Kidney (tissue), 14 donors: ENCODE data around the gene ANKLE1. TPM values are rescaled to one million over a fixed set of nuclear protein-coding genes. Genes with fewer than 3 reads are reported as not detected.

Source experiments
- DNase-seq, 5 donors: peaks; one replicate each; pipeline ENCODE4 v3.0.0-alpha.2; 2013 to 2020
- FAIRE-seq: peaks from 2 replicates; lab custom pipeline; 2012; peaks lifted over from hg19 to GRCh38; lab: Jason Lieb, UNC
- H3K27ac ChIP-seq, 2 donors: one replicate each; pipeline ENCODE4 v1.7.0; 2013; ENCODE audit warnings: low read depth in 2 of 2, low read length in 2 of 2, inconsistent platforms in 1 of 2
- H3K27me3 ChIP-seq: one replicate; pipeline ENCODE4 v1.7.1; 2013; ENCODE audit warnings: low read length, inconsistent platforms; ENCODE audit not compliant: control insufficient read depth, insufficient read depth
- H3K36me3 ChIP-seq, 3 donors: one replicate each; pipeline versions ENCODE4 v1.7.0 to v1.7.1; 2013; ENCODE audit warnings: low read length in 3 of 3, control low read depth in 1 of 3, inconsistent platforms in 1 of 3; ENCODE audit not compliant: insufficient read depth in 3 of 3, control insufficient read depth in 2 of 3
- H3K4me1 ChIP-seq, 3 donors: one replicate each; pipeline versions ENCODE4 v1.7.0 to v1.7.1; 2013; ENCODE audit warnings: low read length in 3 of 3, inconsistent platforms in 1 of 3, low read depth in 1 of 3; ENCODE audit not compliant: control insufficient read depth in 2 of 3, insufficient read depth in 2 of 3
- H3K4me3 ChIP-seq, 3 donors: one replicate each; pipeline versions ENCODE4 v1.7.0 to v1.8.1; 2013; ENCODE audit warnings: low read length in 3 of 3, control low read depth in 1 of 3, inconsistent platforms in 1 of 3
- H3K9ac ChIP-seq, 3 donors: one replicate each; pipeline versions ENCODE4 v1.7.0 to v1.7.1; 2013; ENCODE audit warnings: low read length in 3 of 3, control low read depth in 1 of 3, inconsistent platforms in 1 of 3
- H3K9me3 ChIP-seq, 3 donors: one replicate each; pipeline versions ENCODE4 v1.7.0 to v1.7.1; 2013; ENCODE audit warnings: low read length in 3 of 3, control low read depth in 1 of 3, inconsistent platforms in 1 of 3; ENCODE audit not compliant: control insufficient read depth in 2 of 3, insufficient read depth in 1 of 3
- intact Hi-C: fragments of 100-400 bp; cut with DNase I; formaldehyde crosslinking; loops from one replicate; pipeline ENCODE4 v1.11.1; 2022
- polyA plus RNA-seq: library from polyadenylated mRNA; stranded (reverse); fragments of 350-450 nt; fragmentation: Illumina TruSeq; extraction: RNeasy Lipid Tissue Mini Kit (QIAGEN cat#74804); gene quantifications from one replicate; pipeline ENCODE4 v1.2.3, GENCODE V29; 2014; ENCODE audit warnings: low read depth, low replicate concordance; ENCODE audit not compliant: insufficient read depth
- total RNA-seq: library from RNA; stranded (reverse); fragmentation: NEBNext Ultra II Directional; extraction: Animal tissue kit (Norgen Biotek cat#: 25700); gene quantifications from one replicate; pipeline ENCODE4 v1.2.1, GENCODE V29; 2021
- TF ChIP-seq, protein P1 (sequence below): IDR thresholded peaks from 3 replicates; pipeline ENCODE4 v1.5.1; 2012; ENCODE audit warnings: mild to moderate bottlenecking, moderate library complexity, borderline replicate concordance; ENCODE audit not compliant: insufficient read depth; ENCODE audit errors: extremely low read depth
- donor health status: control.
- donor health status: control.
- donor health status: control.
- donor health status: control.
- donor health status: control.
- donor health status: DM: yes; HTN: yes; CAD: no.
- donor health status: Normal renal cell carcinoma (clear cell type).

The ANKLE1 gene
- total and polyA plus RNA-seq, 2 donors from 2014 or later = 0.54 TPM; not detected in 1

DNA sequence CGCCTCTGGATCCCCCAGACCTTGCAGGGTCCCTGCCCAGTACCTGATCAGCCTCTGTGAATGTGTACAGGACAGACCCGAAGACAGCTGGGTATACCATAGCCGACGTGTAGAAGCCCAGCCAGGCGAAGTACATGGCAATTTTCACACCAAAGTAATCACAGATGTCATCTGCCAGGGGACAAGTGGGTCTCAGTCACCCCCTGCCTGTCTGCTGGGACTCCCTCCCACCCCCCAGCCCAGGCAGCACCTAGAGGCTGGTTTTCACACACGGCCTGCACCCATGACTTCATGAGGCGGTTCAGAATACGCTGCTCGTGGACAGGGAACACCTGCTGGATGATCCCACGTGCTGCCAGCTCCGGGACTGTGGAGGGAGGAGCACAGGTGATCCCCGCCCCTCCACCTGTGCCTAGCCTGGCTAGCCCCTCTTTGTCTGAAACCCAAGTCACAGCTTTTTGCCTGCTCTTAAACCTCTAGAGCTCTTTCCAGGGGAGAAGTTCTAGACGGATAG is 49.4 kb downstream of the ANKLE1 start:
- no peak overlapping the region for H3K9ac ChIP-seq
- peaks cover 0 to 13% (median 0%) of the 10 kb centered on the region in 3 donors for H3K4me1 ChIP-seq
- TF ChIP-seq, protein P1, sequence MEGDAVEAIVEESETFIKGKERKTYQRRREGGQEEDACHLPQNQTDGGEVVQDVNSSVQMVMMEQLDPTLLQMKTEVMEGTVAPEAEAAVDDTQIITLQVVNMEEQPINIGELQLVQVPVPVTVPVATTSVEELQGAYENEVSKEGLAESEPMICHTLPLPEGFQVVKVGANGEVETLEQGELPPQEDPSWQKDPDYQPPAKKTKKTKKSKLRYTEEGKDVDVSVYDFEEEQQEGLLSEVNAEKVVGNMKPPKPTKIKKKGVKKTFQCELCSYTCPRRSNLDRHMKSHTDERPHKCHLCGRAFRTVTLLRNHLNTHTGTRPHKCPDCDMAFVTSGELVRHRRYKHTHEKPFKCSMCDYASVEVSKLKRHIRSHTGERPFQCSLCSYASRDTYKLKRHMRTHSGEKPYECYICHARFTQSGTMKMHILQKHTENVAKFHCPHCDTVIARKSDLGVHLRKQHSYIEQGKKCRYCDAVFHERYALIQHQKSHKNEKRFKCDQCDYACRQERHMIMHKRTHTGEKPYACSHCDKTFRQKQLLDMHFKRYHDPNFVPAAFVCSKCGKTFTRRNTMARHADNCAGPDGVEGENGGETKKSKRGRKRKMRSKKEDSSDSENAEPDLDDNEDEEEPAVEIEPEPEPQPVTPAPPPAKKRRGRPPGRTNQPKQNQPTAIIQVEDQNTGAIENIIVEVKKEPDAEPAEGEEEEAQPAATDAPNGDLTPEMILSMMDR = no peak

DNA sequence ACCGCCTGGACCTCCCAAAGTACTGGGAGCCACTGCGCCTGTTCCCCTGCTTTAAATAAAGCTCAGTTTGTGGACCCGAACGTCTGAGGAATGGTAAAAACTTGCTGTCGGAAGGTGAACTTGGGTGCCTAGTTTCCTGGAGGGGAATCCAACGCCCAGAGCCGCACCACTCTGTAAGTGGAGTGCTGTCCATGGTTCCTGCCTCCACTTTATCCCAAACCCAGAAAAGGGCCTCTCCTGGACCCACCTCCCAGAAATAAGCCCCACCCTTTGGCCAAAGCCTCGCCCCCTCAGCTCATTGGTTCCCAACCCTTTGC is 50.6 kb downstream of the ANKLE1 start:
- intact Hi-C loops = loop anchor here (10.0 kb wide), 1 partner anchor 132 kb away; the partner anchor contains the start of gene NXNL1
- TF ChIP-seq, protein P1 = no peak
- no peak for DNase-seq
- Histone ChIP-seq H3K4me3 (no peak overlapping the region), H3K9ac (no peak overlapping the region), H3K27ac (no peak overlapping the region), H3K36me3 (no peaks in the 10 kb centered on the region), H3K9me3 (no peaks in the 10 kb centered on the region), H3K4me1 (peaks cover 0 to 13% (median 0%) of the 10 kb centered on the region in 3 donors), H3K27me3 (no peaks in the 10 kb centered on the region)
- FAIRE-seq = no peak

More for the DNA sequence above, 49.4 kb downstream of the ANKLE1 start:
- intact Hi-C loops = loop anchor here (10.0 kb wide), 1 partner anchor 134 kb away; the partner anchor contains the start of gene NXNL1
- H3K9me3 ChIP-seq = no peaks in the 10 kb centered on the region
- FAIRE-seq (no peak), DNase-seq (no peak)
- H3K27ac ChIP-seq = no peak overlapping the region
- H3K36me3 ChIP-seq = no peaks in the 10 kb centered on the region
- H3K27me3 ChIP-seq = no peaks in the 10 kb centered on the region
- no peak overlapping the region for H3K4me3 ChIP-seq

DNA sequence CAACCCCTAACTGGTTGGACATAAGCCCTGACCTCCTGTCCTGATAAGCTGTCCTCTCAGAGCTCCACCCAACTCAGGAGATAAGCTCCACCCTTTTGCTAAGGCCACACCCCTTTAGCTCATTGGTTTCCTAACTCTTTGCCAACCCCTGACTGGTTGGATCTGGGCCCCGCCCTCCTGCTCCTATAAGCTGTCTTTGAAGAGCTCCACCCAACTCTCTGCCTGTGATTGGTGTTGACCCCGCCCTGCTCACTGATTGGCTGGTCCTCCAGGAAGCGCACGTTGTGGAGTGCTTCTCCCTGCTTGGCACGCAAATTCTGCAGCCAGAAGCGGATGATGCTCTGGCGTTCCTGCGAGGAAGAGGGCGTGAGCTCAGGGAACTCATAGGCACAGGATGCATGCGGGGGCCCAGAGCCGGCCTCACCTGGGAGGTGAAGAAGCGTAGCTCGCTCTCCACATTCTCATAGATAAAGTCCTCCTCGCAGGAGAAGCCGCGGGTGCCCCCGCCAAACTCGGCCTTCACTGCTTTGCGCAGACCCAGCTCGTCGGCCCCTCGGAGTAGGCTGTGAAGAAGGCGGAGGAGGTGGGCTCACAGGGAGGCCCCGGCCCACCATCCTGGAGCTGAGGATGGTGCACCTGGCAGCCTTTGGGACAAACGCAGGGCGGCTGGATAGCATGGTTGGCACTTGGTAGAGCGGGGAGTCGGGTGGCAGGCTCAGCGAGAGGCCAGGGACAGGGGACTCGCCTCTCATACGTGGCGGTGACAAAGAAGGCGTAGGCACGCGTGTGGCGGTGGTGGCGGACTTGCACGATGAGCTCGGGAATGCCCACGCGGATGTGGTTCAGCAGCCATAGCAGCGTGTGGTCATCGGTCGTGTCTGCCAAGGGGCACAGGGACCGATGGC is 51.2 kb downstream of the ANKLE1 start:
- FAIRE-seq (no peak), DNase-seq (peak in 2 of 5 donors; percentile 59 to 88)
- Histone ChIP-seq H3K27ac (no peak overlapping the region), H3K27me3 (no peaks in the 10 kb centered on the region), H3K9me3 (no peaks in the 10 kb centered on the region), H3K4me1 (peaks cover 0 to 17% (median 0%) of the 10 kb centered on the region in 3 donors), H3K36me3 (no peaks in the 10 kb centered on the region), H3K4me3 (no peak overlapping the region), H3K9ac (no peak overlapping the region)
- intact Hi-C loops = loop anchor here (10.0 kb wide), 1 partner anchor 132 kb away; the partner anchor contains the start of gene NXNL1
- TF ChIP-seq, protein P1 = no peak
